ENCODE data around the gene KCNN3. TPM values are rescaled to one million over a fixed set of nuclear protein-coding genes. Genes with fewer than 3 reads are reported as not detected.

Gene KCNN3
- total RNA-seq, 2 donors from 2014 or later: 0.10 to 0.42 TPM

DNA sequence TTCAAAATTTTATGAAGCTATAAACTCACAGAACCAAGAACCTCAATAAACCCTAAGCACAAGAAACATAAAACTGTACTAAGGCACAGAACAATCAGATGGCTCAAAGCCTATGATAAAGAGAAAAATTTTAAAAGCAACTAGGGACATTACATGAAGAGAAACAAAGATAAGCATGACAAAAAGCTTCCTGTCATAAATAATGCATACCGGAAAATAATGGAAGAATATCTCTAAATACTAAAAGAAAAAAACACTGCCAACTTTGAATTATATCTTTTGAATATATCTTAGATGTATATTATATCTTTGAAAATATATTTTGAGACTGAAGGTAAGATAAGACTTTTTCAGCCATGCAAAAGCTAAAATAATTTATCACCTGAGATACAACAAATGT, 21.4 kb upstream of the KCNN3 start:
- Mint-ChIP-seq H3K9me3 (no peaks in the 10 kb centered on the region), H3K27ac (no peak overlapping the region), H3K4me1 (ENCODE audit: low read depth) (peaks cover 5% of the 10 kb centered on the region), H3K27me3 (ENCODE audit: low read depth) (no peaks in the 10 kb centered on the region), H3K4me3 (no peak overlapping the region), H3K36me3 (ENCODE audit: insufficient read depth in 2 of 2) (no peaks in the 10 kb centered on the region)
- no peak for ATAC-seq (replicated peaks in 1 of 2)
- no peak for DNase-seq

DNA sequence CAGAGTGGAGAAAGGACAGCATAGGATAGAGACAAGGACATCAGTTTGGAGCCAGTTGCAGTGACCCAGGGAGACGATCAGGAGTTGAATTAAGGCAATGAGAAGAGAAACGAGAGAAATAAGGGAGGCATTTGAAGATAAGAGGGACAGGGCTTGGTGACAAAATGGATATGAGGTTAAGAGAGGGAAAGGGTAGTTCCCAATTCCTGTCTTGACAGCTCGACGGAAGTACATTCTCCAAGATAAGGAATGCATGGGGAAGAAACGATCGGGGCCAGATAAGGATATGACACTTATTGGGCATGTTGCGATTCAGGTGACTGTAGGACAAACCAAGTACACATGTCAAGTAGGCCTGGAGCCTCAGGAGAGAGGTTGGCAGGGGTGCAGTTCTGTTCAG, 18.7 kb upstream of the KCNN3 start:
- Mint-ChIP-seq H3K27ac (no peak overlapping the region), H3K4me1 (ENCODE audit: low read depth) (peaks cover 13% of the 10 kb centered on the region), H3K27me3 (ENCODE audit: low read depth) (no peaks in the 10 kb centered on the region), H3K4me3 (no peak overlapping the region), H3K9me3 (no peaks in the 10 kb centered on the region), H3K36me3 (ENCODE audit: insufficient read depth in 2 of 2) (no peaks in the 10 kb centered on the region)
- DNase-seq (no peak), ATAC-seq (replicated peaks in 1 of 2) (no peak)

DNA sequence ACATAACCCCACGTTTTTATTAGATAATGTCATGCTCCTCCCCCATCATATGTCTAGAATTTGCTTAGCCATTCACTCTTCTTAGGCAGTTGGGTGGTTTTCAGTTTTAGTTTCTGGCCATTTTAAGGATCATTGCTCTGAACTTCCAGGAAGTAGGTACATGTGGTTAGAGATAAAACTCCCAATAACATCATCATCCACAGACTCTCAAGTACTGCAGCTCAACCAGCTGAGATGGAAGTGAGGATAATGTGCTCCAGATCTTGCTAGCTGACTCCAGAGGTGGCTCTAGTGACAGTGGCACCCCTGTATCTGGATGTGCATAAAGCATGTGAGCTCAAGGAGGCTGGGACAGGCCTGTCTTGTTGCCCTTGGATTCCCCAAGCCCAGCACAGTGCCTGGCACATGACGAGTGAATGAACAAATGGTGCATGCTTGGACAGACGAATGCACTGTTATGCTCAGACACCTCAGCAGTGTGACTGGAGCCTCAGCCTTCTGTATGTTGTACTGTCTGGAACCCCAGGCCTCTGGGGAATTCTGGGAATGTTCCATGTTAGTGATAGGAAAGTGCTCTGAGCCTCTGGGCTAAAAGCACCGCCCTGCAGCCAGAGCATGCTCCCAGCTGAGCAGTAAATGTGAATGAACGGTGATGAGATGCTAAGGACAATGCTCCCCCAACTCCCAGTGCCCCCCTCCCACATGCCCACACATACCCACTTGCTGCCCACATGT, 16.4 kb upstream of the KCNN3 start:
- Mint-ChIP-seq H3K4me3 (no peak overlapping the region), H3K9me3 (no peaks in the 10 kb centered on the region), H3K36me3 (ENCODE audit: insufficient read depth in 2 of 2) (no peaks in the 10 kb centered on the region), H3K4me1 (ENCODE audit: low read depth) (peaks cover 13% of the 10 kb centered on the region), H3K27me3 (ENCODE audit: low read depth) (no peaks in the 10 kb centered on the region), H3K27ac (no peak overlapping the region)
- ATAC-seq (replicated peaks in 1 of 2) (peak; percentile 24 to 48), DNase-seq (no peak)

DNA sequence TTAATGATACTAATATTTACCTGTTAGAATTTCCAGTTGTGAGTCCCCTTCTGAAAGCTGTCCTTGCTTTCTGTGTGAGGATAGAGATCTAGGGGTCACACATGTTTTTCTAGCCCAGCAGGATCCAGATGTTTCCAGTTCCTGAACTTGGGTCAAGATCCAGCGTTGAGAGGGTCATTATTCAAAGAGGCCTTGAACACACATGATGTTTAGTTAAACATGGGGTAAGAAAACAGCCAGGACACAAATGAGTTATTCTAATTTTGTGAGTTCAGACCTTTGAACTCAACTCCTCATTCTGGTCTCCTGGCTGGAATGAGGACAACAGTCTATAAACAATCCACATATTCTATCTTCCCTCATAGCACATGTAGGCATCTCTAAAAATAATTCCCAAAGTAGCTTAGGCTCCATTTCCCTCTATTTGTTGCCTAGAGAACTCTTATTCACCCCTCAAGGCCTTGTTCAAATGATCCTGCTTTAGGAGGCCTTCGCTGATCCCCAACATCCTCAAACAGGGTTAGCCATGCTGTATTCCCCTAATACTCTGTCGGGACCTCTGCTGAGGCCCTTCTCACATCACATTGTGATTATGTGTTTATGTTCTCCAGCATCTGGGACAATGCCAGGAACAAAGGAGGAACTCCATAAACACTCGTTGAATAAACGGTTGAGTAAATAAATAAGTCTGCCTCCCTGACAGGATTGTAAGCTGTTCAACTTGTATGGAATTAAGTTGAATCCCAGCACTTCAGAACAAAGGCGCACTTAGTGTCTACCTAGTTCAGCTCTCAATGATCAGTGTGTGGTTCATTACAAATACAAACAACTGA, 15.0 kb upstream of the KCNN3 start:
- Mint-ChIP-seq H3K4me1 (ENCODE audit: low read depth) (peaks cover 13% of the 10 kb centered on the region), H3K4me3 (no peak overlapping the region), H3K27ac (no peak overlapping the region)

DNA sequence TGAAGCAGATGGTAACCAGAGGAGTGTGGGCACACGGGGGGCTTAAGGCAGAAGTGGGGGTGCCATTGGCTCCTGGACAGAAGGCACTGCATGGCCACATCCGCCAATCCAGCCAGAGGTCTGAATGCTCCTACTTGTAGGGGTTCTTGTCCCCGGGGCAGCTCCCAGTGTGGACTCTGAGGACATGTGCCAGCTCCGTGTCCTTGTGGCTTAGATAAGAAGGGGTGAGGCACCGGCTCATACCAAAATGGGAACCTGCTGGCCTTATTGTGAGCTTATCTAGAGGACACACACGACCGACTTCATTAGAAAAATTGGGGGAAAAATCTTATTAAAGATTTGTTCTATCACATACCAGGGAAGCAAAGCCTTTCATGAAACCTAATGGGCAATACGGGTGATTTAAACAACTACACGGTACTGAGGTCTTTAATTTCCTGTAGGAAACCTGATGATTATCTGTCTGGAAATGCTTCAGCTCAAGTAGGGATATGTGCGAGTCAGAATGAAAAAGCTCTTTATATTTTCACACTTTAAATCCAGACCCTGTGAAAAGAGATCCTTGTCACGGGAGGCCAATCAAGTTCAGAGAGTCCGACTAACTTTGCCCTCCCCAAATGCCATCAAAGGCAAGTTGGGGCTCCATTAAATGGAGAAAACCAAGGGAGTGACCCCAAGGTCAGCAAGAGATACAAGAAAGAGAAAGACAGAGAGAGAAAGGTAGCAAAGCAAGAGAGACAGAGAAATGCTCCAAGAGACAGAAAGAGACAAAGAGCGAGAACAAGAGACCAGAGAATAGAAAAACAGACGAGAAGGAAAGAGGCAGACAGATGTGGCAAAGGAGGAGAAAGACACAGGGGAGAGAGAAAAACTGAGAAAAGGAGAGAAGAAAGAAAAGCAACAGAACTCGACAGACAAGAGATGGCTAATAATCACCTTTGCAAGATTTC, 14.1 kb upstream of the KCNN3 start:
- H3K4me3 Mint-ChIP-seq: no peak overlapping the region
- no peaks in the 10 kb centered on the region for H3K27me3 Mint-ChIP-seq (ENCODE audit: low read depth)
- H3K4me1 Mint-ChIP-seq (ENCODE audit: low read depth): peaks cover 13% of the 10 kb centered on the region
- no peak overlapping the region for H3K27ac Mint-ChIP-seq
- ATAC-seq (replicated peaks in 1 of 2): no peak
- DNase-seq: no peak
- no peaks in the 10 kb centered on the region for H3K9me3 Mint-ChIP-seq
- H3K36me3 Mint-ChIP-seq (ENCODE audit: insufficient read depth in 2 of 2): no peaks in the 10 kb centered on the region

More for the DNA sequence above, 15.0 kb upstream of the KCNN3 start:
- no peaks in the 10 kb centered on the region for H3K36me3 Mint-ChIP-seq (ENCODE audit: insufficient read depth in 2 of 2)
- no peaks in the 10 kb centered on the region for H3K9me3 Mint-ChIP-seq
- no peaks in the 10 kb centered on the region for H3K27me3 Mint-ChIP-seq (ENCODE audit: low read depth)
- DNase-seq (no peak), ATAC-seq (replicated peaks in 1 of 2) (no peak)

DNA sequence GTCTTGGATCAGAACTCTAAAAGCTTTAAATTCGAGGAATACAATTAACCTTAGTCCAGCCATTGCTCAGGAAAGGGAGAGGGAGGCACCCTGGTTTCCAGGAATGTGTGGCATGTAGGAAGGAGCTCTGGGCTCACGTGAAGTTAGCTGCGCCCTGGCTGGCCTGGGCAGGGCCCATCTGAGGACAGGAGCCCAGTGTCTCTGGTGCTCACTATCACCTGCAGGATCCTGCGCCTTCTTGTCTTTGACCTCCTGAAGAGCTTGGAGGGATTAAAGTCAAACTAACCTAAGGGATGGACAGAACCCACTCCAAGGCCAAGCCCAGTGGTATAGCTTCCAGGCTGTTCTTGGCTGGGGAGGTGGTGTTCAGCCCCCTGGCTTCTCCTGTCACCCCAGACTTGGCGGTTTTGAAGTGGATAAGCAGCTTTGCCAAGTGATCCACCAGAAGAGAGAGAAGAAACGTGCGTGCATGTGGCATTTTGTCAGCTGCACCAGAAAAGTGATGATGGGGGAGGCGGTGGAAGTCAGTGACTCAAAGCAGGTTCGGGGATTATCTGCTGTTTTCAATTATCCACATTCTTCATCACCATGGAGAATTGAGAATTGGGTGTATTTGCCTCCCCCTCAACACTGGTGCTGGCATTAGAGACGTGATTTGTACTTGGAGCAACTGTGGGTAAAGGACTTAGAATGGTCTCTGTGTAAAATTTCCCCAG, 11.9 kb upstream of the KCNN3 start:
- no peak overlapping the region for H3K4me3 Mint-ChIP-seq
- H3K36me3 Mint-ChIP-seq (ENCODE audit: insufficient read depth in 2 of 2): no peaks in the 10 kb centered on the region
- no peaks in the 10 kb centered on the region for H3K9me3 Mint-ChIP-seq
- H3K4me1 Mint-ChIP-seq (ENCODE audit: low read depth): peaks cover 13% of the 10 kb centered on the region
- no peak overlapping the region for H3K27ac Mint-ChIP-seq
- H3K27me3 Mint-ChIP-seq (ENCODE audit: low read depth): no peaks in the 10 kb centered on the region
- no peak for ATAC-seq (replicated peaks in 1 of 2)
- DNase-seq: no peak

DNA sequence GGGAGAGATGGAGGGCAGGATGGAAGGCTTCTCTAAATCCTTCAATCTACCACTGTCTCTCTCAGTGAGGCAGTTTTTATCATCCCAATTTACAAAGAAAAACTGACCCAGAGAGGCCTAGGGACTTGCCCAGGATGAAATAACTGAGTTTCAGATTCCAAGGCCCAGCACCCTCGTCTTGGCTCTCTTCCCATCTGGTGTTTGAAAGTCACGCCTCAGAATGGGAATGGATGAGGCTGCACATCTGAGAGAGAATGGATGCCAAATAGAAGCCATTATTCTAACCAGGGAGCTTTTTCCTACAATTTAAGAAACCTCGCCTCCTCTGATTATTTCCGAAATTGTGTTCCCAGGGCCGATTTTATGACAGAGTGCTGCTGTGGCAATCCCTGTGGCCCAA, 10.6 kb upstream of the KCNN3 start:
- H3K4me1 Mint-ChIP-seq (ENCODE audit: low read depth): no peaks in the 10 kb centered on the region
- no peaks in the 10 kb centered on the region for H3K27me3 Mint-ChIP-seq (ENCODE audit: low read depth)
- no peak overlapping the region for H3K27ac Mint-ChIP-seq
- no peak overlapping the region for H3K4me3 Mint-ChIP-seq
- H3K36me3 Mint-ChIP-seq (ENCODE audit: insufficient read depth in 2 of 2): no peaks in the 10 kb centered on the region
- DNase-seq: no peak
- H3K9me3 Mint-ChIP-seq: no peaks in the 10 kb centered on the region
- no peak for ATAC-seq (replicated peaks in 1 of 2)

DNA sequence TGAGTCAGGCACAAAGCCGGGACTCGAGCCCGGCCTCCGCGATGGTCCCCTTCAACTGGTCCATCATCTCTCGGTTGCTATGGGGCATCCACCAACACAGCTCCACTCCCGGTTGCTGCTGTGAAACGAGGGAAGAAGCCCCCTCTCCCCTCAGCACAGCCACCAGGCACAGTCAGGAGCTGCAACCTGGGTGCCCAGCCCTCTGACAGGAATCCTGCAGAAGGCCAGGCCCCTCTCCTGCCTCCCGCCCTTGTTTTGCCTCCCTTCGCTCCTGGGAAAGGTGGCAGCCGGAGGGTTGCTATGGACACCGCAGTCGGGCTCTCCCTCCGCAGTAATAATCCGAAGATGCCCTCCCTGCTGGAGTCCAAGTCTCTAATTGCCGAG, 8.9 kb upstream of the KCNN3 start:
- no peak for ATAC-seq (replicated peaks in 1 of 2)

DNA sequence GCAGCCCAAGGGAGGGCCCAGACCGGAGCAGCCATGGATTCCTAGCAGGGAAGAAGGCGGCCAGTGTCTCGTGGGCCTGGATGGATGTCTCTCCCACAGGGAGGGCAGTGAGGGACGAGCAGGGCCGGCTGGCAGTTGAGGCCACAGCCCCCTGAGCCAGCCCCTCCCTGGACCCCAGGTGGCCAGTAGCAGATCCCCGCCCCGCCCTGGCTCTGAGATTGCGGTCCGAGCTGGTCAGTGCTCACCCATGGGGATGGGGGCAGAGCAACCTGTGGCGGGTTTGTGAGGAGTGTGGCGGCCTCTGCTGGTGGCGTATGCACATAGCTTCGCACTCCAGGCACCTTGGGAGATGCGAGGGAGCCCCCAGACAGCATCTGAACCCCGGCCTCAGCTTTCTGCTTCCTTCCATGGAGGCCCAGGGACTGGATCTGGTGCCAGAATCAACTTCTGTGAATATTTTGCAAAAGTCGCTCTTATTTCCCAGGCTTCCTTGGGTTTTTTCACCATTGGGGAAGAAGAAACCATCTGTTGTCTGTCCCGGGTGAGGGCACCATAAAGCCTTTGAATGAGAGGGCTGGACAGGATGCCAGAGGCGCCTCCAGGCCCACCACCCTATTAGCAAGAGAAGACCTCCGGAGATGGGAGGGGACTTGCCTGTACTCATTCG, 8.4 kb upstream of the KCNN3 start:
- ATAC-seq (replicated peaks in 1 of 2) (peak; percentile 90 to 94), DNase-seq (peak; percentile 77 to 80)
- Mint-ChIP-seq H3K27ac (no peak overlapping the region), H3K4me1 (ENCODE audit: low read depth) (peaks cover 9% of the 10 kb centered on the region), H3K4me3 (no peak overlapping the region), H3K36me3 (ENCODE audit: insufficient read depth in 2 of 2) (no peaks in the 10 kb centered on the region), H3K9me3 (no peaks in the 10 kb centered on the region), H3K27me3 (ENCODE audit: low read depth) (no peaks in the 10 kb centered on the region)

More for the DNA sequence above, 8.9 kb upstream of the KCNN3 start:
- no peak for DNase-seq
- H3K9me3 Mint-ChIP-seq: no peaks in the 10 kb centered on the region
- H3K27ac Mint-ChIP-seq: no peak overlapping the region
- H3K27me3 Mint-ChIP-seq (ENCODE audit: low read depth): no peaks in the 10 kb centered on the region
- no peaks in the 10 kb centered on the region for H3K36me3 Mint-ChIP-seq (ENCODE audit: insufficient read depth in 2 of 2)
- no peak overlapping the region for H3K4me3 Mint-ChIP-seq
- H3K4me1 Mint-ChIP-seq (ENCODE audit: low read depth): peaks cover 6% of the 10 kb centered on the region

DNA sequence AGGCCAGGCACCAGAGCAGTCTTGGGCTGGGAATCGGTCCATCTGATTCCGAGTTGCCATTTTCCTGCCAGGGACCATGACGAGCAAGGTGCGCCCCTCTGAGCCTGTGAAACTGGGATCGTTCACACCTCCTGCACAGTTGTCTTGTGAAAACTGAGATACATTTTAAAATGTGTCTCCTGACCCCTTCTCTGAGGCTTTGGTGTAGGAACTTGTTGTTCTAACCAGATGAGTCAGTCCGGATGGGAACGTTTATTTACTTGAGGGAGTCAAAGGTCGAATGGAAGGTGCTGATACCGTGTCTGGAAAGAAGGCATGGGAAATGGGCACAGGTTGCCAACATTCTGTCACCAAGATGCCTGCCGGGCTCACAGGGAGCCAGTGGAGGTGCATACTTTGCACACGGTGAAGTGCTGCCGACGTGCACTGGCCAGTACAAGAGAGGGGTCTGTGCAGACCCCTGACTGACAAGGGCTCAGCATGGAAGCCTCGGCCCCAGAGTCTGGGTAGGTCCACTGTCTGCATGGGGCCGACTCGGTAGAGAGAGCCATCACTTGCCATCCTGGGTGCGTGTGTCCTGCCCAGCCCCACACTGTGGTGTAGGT, 7.4 kb upstream of the KCNN3 start:
- DNase-seq: no peak

DNA sequence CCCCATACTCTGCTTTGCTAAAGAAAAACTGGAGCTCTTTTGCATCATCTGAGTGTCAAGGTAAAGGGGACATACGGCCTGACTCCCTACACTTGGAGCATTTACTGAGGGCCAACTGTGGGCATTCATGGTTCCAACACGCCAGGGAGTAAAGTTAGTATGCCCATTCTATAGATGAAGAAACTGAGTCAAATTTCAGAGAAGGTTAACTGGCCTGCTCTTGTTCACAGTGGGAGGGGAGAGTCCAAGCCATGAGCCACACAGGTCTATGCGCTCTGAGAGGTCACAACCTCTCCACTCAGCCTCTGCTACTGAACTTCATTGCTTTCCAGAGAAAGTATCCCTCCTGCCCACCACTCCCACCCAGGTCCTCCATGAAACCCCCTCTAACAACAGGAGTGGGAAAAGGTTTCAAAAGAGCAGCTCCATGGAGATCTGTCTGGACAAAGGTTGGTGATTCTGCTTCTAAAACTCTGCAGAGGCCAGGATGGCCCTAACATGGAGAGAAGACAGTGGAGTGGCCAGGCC, 6.8 kb upstream of the KCNN3 start:
- H3K4me3 Mint-ChIP-seq: no peak overlapping the region
- DNase-seq: no peak
- ATAC-seq (replicated peaks in 1 of 2): no peak
- no peaks in the 10 kb centered on the region for H3K9me3 Mint-ChIP-seq
- peaks cover 9% of the 10 kb centered on the region for H3K4me1 Mint-ChIP-seq (ENCODE audit: low read depth)
- no peak overlapping the region for H3K27ac Mint-ChIP-seq
- no peaks in the 10 kb centered on the region for H3K27me3 Mint-ChIP-seq (ENCODE audit: low read depth)
- no peaks in the 10 kb centered on the region for H3K36me3 Mint-ChIP-seq (ENCODE audit: insufficient read depth in 2 of 2)

More for the DNA sequence above, 7.4 kb upstream of the KCNN3 start:
- Mint-ChIP-seq H3K4me1 (ENCODE audit: low read depth) (peaks cover 9% of the 10 kb centered on the region), H3K27me3 (ENCODE audit: low read depth) (no peaks in the 10 kb centered on the region), H3K9me3 (no peaks in the 10 kb centered on the region), H3K4me3 (no peak overlapping the region), H3K27ac (no peak overlapping the region), H3K36me3 (ENCODE audit: insufficient read depth in 2 of 2) (no peaks in the 10 kb centered on the region)
- no peak for ATAC-seq (replicated peaks in 1 of 2)
